Subcutaneous abdominal adipose tissue (tissue), 5 donors: ENCODE measurements around the gene ALKBH8.
"Not testable (repeated sequence)": the region's sequence is repeated elsewhere in the genome, so short reads cannot be mapped to it uniquely, and the experiment has no call there.

Experiments used
- H3K27ac ChIP-seq: one replicate; pipeline ENCODE4 v1.7.0; 2013; ENCODE audit warnings: low read depth, mild to moderate bottlenecking, inconsistent platforms, low read length, moderate library complexity
- H3K27me3 ChIP-seq, 5 donors: one replicate each; pipeline ENCODE4 v1.7.0; 2013; ENCODE audit warnings: low read length in 5 of 5, inconsistent platforms in 1 of 5; ENCODE audit not compliant: control insufficient read depth in 5 of 5, insufficient read depth in 4 of 5
- H3K36me3 ChIP-seq, 5 donors: one replicate each; pipeline ENCODE4 v1.7.0; 2013; ENCODE audit warnings: low read length in 5 of 5; ENCODE audit not compliant: control insufficient read depth in 5 of 5, insufficient read depth in 5 of 5
- H3K4me1 ChIP-seq, 5 donors: one replicate each; pipeline ENCODE4 v1.7.0; 2013; ENCODE audit warnings: low read length in 5 of 5, mild to moderate bottlenecking in 3 of 5, moderate library complexity in 1 of 5; ENCODE audit not compliant: control insufficient read depth in 5 of 5, insufficient read depth in 5 of 5
- H3K4me3 ChIP-seq, 5 donors: one replicate each; pipeline ENCODE4 v1.7.0; 2013; ENCODE audit warnings: low read length in 5 of 5, low read depth in 1 of 5
- H3K9ac ChIP-seq, 5 donors: one replicate each; pipeline ENCODE4 v1.7.0; 2013; ENCODE audit warnings: low read length in 5 of 5, mild to moderate bottlenecking in 4 of 5, moderate library complexity in 3 of 5
- H3K9me3 ChIP-seq, 5 donors: one replicate each; pipeline ENCODE4 v1.7.0; 2013; ENCODE audit warnings: low read length in 5 of 5; ENCODE audit not compliant: control insufficient read depth in 5 of 5
- donor health status: healthy.
- donor health status: healthy.
- donor health status: healthy.
- donor health status: healthy.
- donor health status: healthy.

ALKBH8 gene

DNA sequence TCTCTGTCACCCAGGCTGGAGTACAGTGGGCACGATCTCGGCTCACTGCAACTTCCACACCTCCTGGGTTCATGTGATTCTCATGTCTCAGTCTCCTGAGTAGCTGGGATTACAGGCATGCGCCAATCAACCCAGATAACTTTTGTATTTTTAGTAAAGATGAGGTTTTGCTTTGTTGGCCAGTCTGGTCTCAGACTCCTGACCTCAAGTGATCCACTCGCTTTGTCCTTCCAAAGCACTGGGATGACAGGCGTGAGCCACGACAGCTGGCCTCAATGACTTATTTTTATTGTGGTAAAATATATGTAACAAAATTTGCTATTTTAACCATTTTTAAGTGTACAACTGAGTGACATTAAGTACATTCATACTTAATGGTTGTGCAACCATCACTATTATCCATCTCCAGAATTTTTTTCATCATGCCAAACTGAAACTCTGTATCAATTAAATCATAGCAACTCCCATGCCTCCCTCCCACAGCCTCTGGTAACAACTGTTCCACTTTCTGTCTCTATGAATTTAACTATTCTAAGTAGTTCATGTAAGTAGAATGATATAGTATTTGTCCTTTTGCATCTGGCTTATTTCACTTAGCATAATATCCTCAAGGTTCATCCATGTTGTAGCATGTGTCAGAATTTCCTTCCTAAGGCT is 57.2 kb downstream of the ALKBH8 start:
- H3K9me3 ChIP-seq, result no peaks in the 10 kb centered on the region
- H3K27me3 ChIP-seq, result no peaks in the 10 kb centered on the region
- H3K4me3 ChIP-seq, result no peak overlapping the region
- no peak overlapping the region for H3K9ac ChIP-seq
- peaks cover 18 to 32% (median 24%) of the 10 kb centered on the region in 5 donors for H3K36me3 ChIP-seq
- H3K27ac ChIP-seq, result no peak overlapping the region
- H3K4me1 ChIP-seq, result no peaks in the 10 kb centered on the region

DNA sequence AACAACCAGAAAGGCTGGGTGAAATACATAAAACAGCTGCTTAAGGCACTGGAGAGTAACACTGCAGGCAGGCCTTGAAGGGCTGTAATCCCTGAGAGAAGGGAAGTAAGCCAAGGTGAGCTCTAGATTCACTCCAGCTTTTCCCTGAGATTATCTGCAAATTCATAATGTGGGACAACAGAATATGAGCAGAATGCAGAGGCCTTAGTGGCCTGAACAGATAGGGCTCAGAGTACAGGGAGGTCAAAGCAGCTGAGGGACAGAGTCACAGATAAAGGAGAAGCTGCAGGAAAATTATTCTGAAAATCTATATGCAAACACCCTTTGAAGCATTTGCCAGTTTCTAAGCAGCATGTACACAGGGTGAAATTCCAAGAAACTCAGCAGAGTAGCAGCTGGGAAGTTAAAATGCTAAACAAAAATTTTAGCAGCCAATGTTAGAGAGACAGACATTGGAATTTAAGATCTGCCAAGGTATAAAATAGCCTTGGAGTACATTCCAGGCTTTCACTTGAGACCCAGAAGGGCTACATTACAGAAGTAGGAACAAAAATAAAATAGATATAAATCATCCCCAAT is 59.8 kb downstream of the ALKBH8 start:
- Histone ChIP-seq H3K36me3 (peaks cover 28 to 42% (median 35%) of the 10 kb centered on the region in 5 donors), H3K4me1 (no peaks in the 10 kb centered on the region), H3K9ac (no peak overlapping the region), H3K27me3 (no peaks in the 10 kb centered on the region), H3K4me3 (no peak overlapping the region), H3K27ac (no peak overlapping the region), H3K9me3 (peaks cover 0 to 4% (median 0%) of the 10 kb centered on the region in 5 donors)

DNA sequence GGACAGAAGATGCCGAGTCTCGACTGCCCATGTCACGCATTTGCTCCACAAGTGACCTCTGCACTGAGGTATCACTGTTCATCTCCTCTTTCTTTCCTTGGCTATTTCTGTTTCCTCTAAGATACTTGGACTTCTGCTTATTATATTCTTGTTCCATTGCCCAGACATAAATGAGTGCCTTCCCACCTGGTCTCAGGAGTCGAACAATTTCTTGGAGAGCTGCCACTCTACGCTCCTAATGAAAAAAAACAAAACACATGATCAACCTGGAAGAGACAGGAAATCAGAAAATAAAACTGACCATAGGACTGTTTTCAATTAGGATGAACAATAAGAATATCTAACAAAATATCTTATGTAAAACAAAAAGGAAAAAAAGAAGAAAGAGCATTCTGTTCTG is 60.6 kb downstream of the ALKBH8 start:
- Histone ChIP-seq H3K27me3 (no peaks in the 10 kb centered on the region), H3K36me3 (peaks cover 28 to 38% (median 35%) of the 10 kb centered on the region in 5 donors), H3K27ac (no peak overlapping the region), H3K4me3 (no peak overlapping the region), H3K9me3 (peaks cover 0 to 4% (median 0%) of the 10 kb centered on the region in 5 donors), H3K9ac (no peak overlapping the region), H3K4me1 (no peaks in the 10 kb centered on the region)

DNA sequence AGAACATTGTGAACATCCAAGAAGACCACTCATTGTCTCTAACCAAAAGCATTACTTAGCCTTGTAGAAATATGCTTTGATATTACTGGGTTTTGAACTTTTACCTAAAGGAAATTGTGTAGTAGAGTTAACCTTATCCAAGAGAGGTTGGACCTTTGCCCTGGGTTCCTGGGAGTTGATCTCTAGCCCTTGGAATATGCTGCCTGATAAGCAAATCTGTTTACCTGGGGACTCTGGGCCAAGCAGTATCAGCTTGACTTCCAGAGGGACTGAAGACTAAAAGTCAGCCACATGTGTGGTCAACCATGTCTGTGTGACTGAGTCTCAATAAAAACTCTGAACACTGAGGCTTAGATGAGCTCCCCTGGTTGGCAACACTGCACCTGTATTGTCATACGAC is 63.8 kb downstream of the ALKBH8 start:
- Histone ChIP-seq H3K27me3 (no peaks in the 10 kb centered on the region), H3K9ac (no peak overlapping the region), H3K36me3 (peaks cover 22 to 32% (median 28%) of the 10 kb centered on the region in 5 donors), H3K4me3 (no peak overlapping the region), H3K4me1 (no peaks in the 10 kb centered on the region), H3K9me3 (peaks cover 0 to 4% (median 0%) of the 10 kb centered on the region in 5 donors), H3K27ac (no peak overlapping the region)

DNA sequence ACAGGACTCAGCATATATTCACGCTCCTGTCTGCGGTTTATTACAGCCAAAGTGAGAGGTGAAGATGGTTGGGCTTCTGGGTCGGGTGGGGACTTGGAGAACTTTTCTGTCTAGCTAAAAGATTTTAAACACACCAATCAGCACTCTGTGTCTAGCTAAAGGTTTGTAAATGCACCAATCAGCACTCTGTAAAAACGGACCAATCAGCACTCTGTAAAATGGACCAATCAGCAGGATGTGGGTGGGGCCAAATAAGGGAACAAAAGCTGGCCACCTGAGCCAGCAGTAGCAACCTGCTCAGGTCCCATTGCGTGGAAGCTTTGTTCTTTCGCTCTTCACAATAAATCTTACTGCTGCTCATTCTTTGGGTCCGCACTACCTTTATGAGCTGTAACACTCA is 68.2 kb downstream of the ALKBH8 start:
- not testable (repeated sequence) for H3K27ac ChIP-seq, H3K27me3 ChIP-seq, H3K4me3 ChIP-seq, H3K4me1 ChIP-seq, H3K9ac ChIP-seq, H3K9me3 ChIP-seq
- peaks cover 7 to 11% (median 8%) of the 10 kb centered on the region in 5 donors for H3K36me3 ChIP-seq

DNA sequence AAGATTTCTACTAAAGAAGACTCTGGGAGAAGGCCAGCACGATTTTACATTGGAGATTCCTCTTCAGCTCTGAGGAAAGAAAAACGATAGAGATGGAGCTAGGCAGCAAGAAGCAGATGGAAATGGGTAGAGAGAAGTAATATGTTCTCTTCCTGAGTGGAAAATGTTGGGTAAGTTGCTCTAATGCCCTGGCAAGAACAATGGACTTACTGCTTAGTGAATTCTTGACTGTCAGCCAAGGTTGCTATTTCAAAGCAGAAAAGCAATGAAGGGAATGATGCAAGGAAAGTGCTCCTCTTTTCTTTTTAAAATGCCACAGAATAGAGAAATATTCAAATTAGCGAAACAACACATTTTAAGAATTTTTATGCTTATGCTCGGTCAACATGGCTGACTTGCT is 69.5 kb downstream of the ALKBH8 start:
- Histone ChIP-seq H3K27me3 (no peaks in the 10 kb centered on the region), H3K9me3 (no peaks in the 10 kb centered on the region), H3K4me3 (no peak overlapping the region), H3K27ac (no peak overlapping the region), H3K9ac (no peak overlapping the region), H3K36me3 (peaks cover 0 to 3% (median 0%) of the 10 kb centered on the region in 5 donors), H3K4me1 (no peaks in the 10 kb centered on the region)

DNA sequence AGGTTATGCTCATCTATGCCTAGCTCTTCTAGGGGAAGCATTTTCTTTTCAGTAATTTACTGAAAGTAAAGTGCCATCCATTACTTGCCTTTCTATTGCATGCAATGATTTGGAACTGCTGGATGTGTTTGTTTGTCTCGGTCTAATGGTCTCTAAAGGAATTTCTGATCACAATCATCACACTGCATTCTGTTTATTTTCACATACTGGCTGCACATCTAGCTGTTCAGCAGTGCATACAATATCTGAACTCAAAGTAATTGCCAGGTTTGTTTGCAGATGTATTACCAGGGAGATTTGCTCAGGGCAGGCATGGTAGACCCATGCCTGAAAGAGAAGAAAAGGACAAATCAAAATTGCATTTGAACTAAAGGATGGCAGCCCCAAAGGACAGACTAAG is 71.5 kb downstream of the ALKBH8 start:
- no peak overlapping the region for H3K9ac ChIP-seq
- no peaks in the 10 kb centered on the region for H3K4me1 ChIP-seq
- H3K4me3 ChIP-seq, result no peak overlapping the region
- H3K9me3 ChIP-seq, result no peaks in the 10 kb centered on the region
- H3K27me3 ChIP-seq, result no peaks in the 10 kb centered on the region
- peaks cover 0 to under 1% (median 0%) of the 10 kb centered on the region in 5 donors for H3K36me3 ChIP-seq
- no peak overlapping the region for H3K27ac ChIP-seq

DNA sequence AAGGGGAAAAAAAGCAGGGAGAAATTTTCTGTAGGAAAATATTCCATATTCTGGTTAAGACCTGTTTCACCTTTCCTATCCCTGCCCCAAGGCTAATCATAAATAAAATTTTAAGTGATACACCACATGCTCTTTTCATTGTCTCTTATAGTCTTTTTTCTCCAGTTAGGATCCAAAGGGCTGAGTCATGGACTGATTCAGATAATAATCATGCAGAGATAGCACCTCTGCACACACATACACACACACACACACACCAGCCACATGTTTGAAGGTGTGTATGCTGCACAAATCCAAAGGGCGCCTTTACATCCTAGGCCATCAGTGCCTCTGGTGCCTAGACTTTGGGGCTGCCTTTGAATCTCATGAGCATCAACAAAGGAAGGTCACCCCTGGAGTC is 72.4 kb downstream of the ALKBH8 start:
- Histone ChIP-seq H3K36me3 (no peaks in the 10 kb centered on the region), H3K4me3 (no peak overlapping the region), H3K9ac (no peak overlapping the region), H3K9me3 (peaks cover 0 to 5% (median 4%) of the 10 kb centered on the region in 5 donors), H3K27me3 (no peaks in the 10 kb centered on the region), H3K27ac (no peak overlapping the region), H3K4me1 (no peaks in the 10 kb centered on the region)

DNA sequence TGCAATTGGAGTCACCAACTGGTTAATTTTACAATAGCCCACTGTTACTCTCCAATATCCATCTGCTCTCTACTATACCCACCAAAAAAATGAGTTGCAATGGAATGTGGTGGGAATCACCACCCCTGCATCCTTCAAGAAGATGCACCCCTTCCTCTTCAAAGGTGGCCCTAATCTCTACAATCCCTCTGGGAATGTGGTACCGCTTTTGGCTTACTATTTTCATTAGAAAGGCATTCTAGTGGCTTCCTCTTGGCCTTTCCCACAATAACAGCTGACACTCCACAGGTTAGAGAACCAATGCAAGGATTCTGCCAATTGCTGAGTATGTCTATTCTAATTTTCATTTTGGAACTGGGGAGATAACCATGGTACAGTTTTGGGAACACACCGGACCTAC is 74.7 kb downstream of the ALKBH8 start:
- H3K9me3 ChIP-seq, result peaks cover 0 to 5% (median 4%) of the 10 kb centered on the region in 5 donors
- no peak overlapping the region for H3K4me3 ChIP-seq
- H3K4me1 ChIP-seq, result no peaks in the 10 kb centered on the region
- H3K27ac ChIP-seq, result no peak overlapping the region
- no peak overlapping the region for H3K9ac ChIP-seq
- no peaks in the 10 kb centered on the region for H3K36me3 ChIP-seq
- H3K27me3 ChIP-seq, result no peaks in the 10 kb centered on the region

DNA sequence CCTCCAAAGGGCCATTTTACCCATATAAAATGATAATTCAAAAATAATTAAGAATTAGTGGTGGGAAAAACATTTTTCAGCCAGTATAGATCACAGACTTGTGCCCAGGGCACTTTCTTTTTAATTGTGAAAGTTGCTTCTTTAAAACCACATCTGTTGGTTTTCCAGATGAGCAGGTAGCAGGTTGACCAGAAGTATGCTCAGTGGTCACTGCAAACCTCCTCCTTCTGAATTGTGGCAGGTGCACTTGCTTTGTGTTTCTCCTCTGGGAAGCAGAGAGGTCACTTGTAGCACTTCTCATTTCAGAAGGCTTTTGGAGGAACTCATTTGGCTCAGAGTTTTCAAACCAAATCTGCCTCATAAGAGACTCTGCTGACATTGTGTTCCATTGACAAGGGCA is 83.3 kb downstream of the ALKBH8 start:
- no peak overlapping the region for H3K27ac ChIP-seq
- H3K9me3 ChIP-seq, result no peaks in the 10 kb centered on the region
- no peaks in the 10 kb centered on the region for H3K27me3 ChIP-seq

More for the DNA sequence above, 83.3 kb downstream of the ALKBH8 start:
- H3K4me3 ChIP-seq, result no peak overlapping the region
- H3K9ac ChIP-seq, result no peak overlapping the region
- H3K36me3 ChIP-seq, result no peaks in the 10 kb centered on the region
- no peaks in the 10 kb centered on the region for H3K4me1 ChIP-seq
